ENCODE results near the gene PLEKHO2.

- no peak for TF ChIP-seq EZH2 (IDR thresholded peaks at IDR 0.05; ENCODE audit: insufficient read depth, poor library complexity, severe bottlenecking)
- TF ChIP-seq EZH2phosphoT487 (IDR thresholded peaks at IDR 0.05; ENCODE audit: insufficient read depth, low read depth): no peak
Measured at GRCh38 chr15:64888336-64888735, 46.6 kb downstream of the PLEKHO2 start.
